OCI-LY3 (cell line): Measurements from ENCODE around the gene SPIN1.

Experiments
- EZH2phosphoT487 ChIP-seq: fragments of 200-600 bp; shearing (Covaris generic); IDR thresholded peaks from 2 replicates; pipeline ENCODE4 v1.6.1; 2018; ENCODE audit warnings: antibody characterized with exemption, mixed run types, low read depth
- TF ChIP-seq, protein P1 (sequence below): fragments of 200-600, 300-600 bp; sonication (generic); IDR thresholded peaks from 2 replicates; pipeline ENCODE4 v1.5.1; 2014; ENCODE audit warnings: antibody characterized with exemption, low read length, low read depth

- TF ChIP-seq, protein P1, sequence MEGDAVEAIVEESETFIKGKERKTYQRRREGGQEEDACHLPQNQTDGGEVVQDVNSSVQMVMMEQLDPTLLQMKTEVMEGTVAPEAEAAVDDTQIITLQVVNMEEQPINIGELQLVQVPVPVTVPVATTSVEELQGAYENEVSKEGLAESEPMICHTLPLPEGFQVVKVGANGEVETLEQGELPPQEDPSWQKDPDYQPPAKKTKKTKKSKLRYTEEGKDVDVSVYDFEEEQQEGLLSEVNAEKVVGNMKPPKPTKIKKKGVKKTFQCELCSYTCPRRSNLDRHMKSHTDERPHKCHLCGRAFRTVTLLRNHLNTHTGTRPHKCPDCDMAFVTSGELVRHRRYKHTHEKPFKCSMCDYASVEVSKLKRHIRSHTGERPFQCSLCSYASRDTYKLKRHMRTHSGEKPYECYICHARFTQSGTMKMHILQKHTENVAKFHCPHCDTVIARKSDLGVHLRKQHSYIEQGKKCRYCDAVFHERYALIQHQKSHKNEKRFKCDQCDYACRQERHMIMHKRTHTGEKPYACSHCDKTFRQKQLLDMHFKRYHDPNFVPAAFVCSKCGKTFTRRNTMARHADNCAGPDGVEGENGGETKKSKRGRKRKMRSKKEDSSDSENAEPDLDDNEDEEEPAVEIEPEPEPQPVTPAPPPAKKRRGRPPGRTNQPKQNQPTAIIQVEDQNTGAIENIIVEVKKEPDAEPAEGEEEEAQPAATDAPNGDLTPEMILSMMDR = no peak
- TF ChIP-seq EZH2phosphoT487 = no peak
These were observed 110.6 kb downstream of the SPIN1 start for GRCh38 chr9:88498880-88499279.
